Hepatocyte (in vitro differentiated cells): Measurements from ENCODE around the gene HTR3D.

Experiments
- EZH2 ChIP-seq: fragments of 200-600 bp; sonication (generic); IDR thresholded peaks from 2 replicates; pipeline ENCODE4 v1.6.1; 2016; ENCODE audit warnings: antibody characterized with exemption, mild to moderate bottlenecking, borderline replicate concordance
- TF ChIP-seq, protein P1 (sequence below): fragments of 200-600 bp; sonication (generic); IDR thresholded peaks from 2 replicates; pipeline ENCODE4 v1.5.1; 2016; ENCODE audit warnings: antibody characterized with exemption, mild to moderate bottlenecking; ENCODE audit not compliant: poor library complexity

DNA sequence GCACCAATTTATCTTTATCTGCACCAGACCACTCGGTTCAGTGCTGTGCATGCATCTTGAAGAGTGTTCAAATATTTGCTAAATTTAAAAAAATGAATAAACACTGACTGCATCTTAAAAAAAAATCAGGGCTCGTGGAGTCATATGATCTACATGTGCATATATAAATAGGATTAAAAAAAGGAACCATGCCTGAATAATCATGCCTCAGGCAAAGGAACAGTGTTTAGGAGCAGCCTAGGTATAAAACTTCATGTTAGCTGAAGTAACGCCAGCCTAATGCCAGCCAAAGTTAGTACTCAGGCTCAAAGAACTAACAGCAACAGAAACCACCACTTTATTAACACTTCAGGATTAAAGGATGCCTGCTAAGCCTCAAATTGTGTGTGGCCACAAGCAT, 23.4 kb upstream of the HTR3D start:
- TF ChIP-seq, protein P1, sequence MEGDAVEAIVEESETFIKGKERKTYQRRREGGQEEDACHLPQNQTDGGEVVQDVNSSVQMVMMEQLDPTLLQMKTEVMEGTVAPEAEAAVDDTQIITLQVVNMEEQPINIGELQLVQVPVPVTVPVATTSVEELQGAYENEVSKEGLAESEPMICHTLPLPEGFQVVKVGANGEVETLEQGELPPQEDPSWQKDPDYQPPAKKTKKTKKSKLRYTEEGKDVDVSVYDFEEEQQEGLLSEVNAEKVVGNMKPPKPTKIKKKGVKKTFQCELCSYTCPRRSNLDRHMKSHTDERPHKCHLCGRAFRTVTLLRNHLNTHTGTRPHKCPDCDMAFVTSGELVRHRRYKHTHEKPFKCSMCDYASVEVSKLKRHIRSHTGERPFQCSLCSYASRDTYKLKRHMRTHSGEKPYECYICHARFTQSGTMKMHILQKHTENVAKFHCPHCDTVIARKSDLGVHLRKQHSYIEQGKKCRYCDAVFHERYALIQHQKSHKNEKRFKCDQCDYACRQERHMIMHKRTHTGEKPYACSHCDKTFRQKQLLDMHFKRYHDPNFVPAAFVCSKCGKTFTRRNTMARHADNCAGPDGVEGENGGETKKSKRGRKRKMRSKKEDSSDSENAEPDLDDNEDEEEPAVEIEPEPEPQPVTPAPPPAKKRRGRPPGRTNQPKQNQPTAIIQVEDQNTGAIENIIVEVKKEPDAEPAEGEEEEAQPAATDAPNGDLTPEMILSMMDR = no peak
- no peak for TF ChIP-seq EZH2
